HepG2 (cell line): ENCODE measurements around the gene DAB1. TPM values are rescaled to one million over a fixed set of nuclear protein-coding genes. Genes with fewer than 3 reads are reported as not detected.

Experiments
- AKNA ChIP-seq: sonication (generic); formaldehyde crosslinking; IDR thresholded peaks from 2 replicates; pipeline ENCODE4 v1.4.0; 2020; ENCODE audit warnings: missing genetic modification reagents, borderline replicate concordance
- ARNT ChIP-seq: fragments of 450-650 bp; IDR thresholded peaks from 2 replicates; pipeline ENCODE4 v1.6.1; 2017
- ATF3 ChIP-seq: sonication (generic); formaldehyde crosslinking; IDR thresholded peaks from 2 replicates; pipeline ENCODE4 v1.4.0; 2020; ENCODE audit warnings: missing genetic modification reagents
- CSRNP1 ChIP-seq: sonication (generic); formaldehyde crosslinking; IDR thresholded peaks from 2 replicates; pipeline ENCODE4 v1.8.1; 2023; ENCODE audit warnings: mild to moderate bottlenecking, missing genetic modification reagents
- DRAP1 ChIP-seq: IDR thresholded peaks from 2 replicates; pipeline ENCODE4 v1.6.1; 2016; ENCODE audit warnings: missing genetic modification reagents, missing compliant biosample characterization
- GATAD1 ChIP-seq: IDR thresholded peaks from 2 replicates; pipeline ENCODE4 v1.6.1; 2016; ENCODE audit warnings: missing genetic modification reagents, missing compliant biosample characterization
- GLMP ChIP-seq: sonication (generic); formaldehyde crosslinking; IDR thresholded peaks from 2 replicates; pipeline ENCODE4 v1.9.0; 2021; ENCODE audit warnings: missing genetic modification reagents, mild to moderate bottlenecking, borderline replicate concordance
- HES4 ChIP-seq: sonication (generic); formaldehyde crosslinking; IDR thresholded peaks from 2 replicates; pipeline ENCODE4 v1.9.0; 2021; ENCODE audit warnings: mild to moderate bottlenecking, missing genetic modification reagents, borderline replicate concordance
- IKZF4 ChIP-seq: sonication (generic); formaldehyde crosslinking; IDR thresholded peaks from 2 replicates; pipeline ENCODE4 v1.5.1; 2020; ENCODE audit warnings: borderline replicate concordance, mild to moderate bottlenecking, low read depth, missing genetic modification reagents; ENCODE audit errors: not compliant biosample characterization
- MAF1 ChIP-seq: sonication (generic); formaldehyde crosslinking; IDR thresholded peaks from 2 replicates; pipeline ENCODE4 v1.5.0; 2020; ENCODE audit warnings: missing genetic modification reagents, borderline replicate concordance
- SYNCRIP ChIP-seq: fragments of 200-400 bp; formaldehyde crosslinking; IDR thresholded peaks from 2 replicates; pipeline ENCODE4 v1.6.1; 2018; ENCODE audit warnings: mild to moderate bottlenecking, low read depth, low read length; ENCODE audit not compliant: insufficient read depth
- TBL1XR1 ChIP-seq: fragments of 150-350 bp; IDR thresholded peaks from 2 replicates; pipeline ENCODE4 v1.6.1; 2014; ENCODE audit warnings: borderline replicate concordance, low read length; ENCODE audit not compliant: partially characterized antibody
- ZBTB49 ChIP-seq: sonication (generic); formaldehyde crosslinking; IDR thresholded peaks from 2 replicates; pipeline ENCODE4 v1.4.0; 2020; ENCODE audit warnings: missing genetic modification reagents, borderline replicate concordance
- ZNF44 ChIP-seq: sonication (generic); formaldehyde crosslinking; IDR thresholded peaks from 2 replicates; pipeline ENCODE4 v1.5.1; 2020; ENCODE audit warnings: mild to moderate bottlenecking, missing genetic modification reagents
- ZNF547 ChIP-seq: sonication (generic); formaldehyde crosslinking; IDR thresholded peaks from 2 replicates; pipeline ENCODE4 v1.5.1; 2020; ENCODE audit warnings: mild to moderate bottlenecking, missing genetic modification reagents
- ZNF607 ChIP-seq: sonication (generic); formaldehyde crosslinking; IDR thresholded peaks from 2 replicates; pipeline ENCODE4 v1.5.1; 2020; ENCODE audit warnings: missing genetic modification reagents, mild to moderate bottlenecking, borderline replicate concordance
- ZNF703 ChIP-seq: sonication (generic); formaldehyde crosslinking; IDR thresholded peaks from 2 replicates; pipeline ENCODE4 v1.5.1; 2020; ENCODE audit warnings: missing genetic modification reagents, mild to moderate bottlenecking, moderate library complexity, borderline replicate concordance
- polyA plus RNA-seq, 8 experiments: library from polyadenylated mRNA; depleted of rRNA in 3 of 8; stranded (reverse) in 7 of 8; unstranded in 1 of 8; fragments of >200 nt; fragmentation: Illumina TruSeq in 4 of 8; extraction: Trizol in 4 of 8; gene quantifications; 2 replicates each; pipeline versions ENCODE4 v1.2.1 to v1.2.3, GENCODE V29; 2011 to 2016; ENCODE audit warnings: low read depth in 4 of 8, missing spikeins in 1 of 8, mixed read lengths in 1 of 8; ENCODE audit not compliant: insufficient read depth in 1 of 8
- total RNA-seq, 5 experiments: library from RNA; depleted of rRNA; stranded (reverse); fragments of >200 nt; fragmentation: Illumina TruSeq; extraction: Trizol; gene quantifications; 2 replicates each; pipeline ENCODE4 v1.2.3, GENCODE V29; 2016; ENCODE audit warnings: low read depth in 1 of 5

The DAB1 gene
- total and polyA plus RNA-seq, 2 of the 13 experiments (the other 11 are each of a cell fraction or from before 2014, with no cell fraction given), result 0.04 to 0.13 TPM

GRCh38 chr1:56965916-56966697, 457.8 kb downstream of the DAB1 start, which contains the start of gene C8B (continued):
- no peak for TF ChIP-seq CSRNP1
- no peak for TF ChIP-seq MAF1 (CRISPR knock-in tag)
- no peak for TF ChIP-seq IKZF4 (CRISPR knock-in tag)
- TF ChIP-seq TBL1XR1, result peak; percentile 15
- no peak for TF ChIP-seq ZNF703 (CRISPR knock-in tag)
- TF ChIP-seq GATAD1 (CRISPR knock-in tag), result 0 out of 2 replicates have a peak, but pooled peaks have one; percentile 37
- TF ChIP-seq ZBTB49 (CRISPR knock-in tag), result no peak
- no peak for TF ChIP-seq SYNCRIP
- no peak for TF ChIP-seq HES4
- TF ChIP-seq GLMP (CRISPR knock-in tag), result no peak
- TF ChIP-seq ZNF44, result 0 out of 2 replicates have a peak, but pooled peaks have one; percentile 17
- no peak for TF ChIP-seq ZNF547
- no peak for TF ChIP-seq ARNT
- peak; percentile 38; the same call in 1 of the 2 replicates for TF ChIP-seq DRAP1
- TF ChIP-seq ZNF607, result no peak
- TF ChIP-seq AKNA (CRISPR knock-in tag), result no peak
- no peak for TF ChIP-seq ATF3 (CRISPR knock-in tag)
